ENCODE measurements around the gene ETV7.

DNA sequence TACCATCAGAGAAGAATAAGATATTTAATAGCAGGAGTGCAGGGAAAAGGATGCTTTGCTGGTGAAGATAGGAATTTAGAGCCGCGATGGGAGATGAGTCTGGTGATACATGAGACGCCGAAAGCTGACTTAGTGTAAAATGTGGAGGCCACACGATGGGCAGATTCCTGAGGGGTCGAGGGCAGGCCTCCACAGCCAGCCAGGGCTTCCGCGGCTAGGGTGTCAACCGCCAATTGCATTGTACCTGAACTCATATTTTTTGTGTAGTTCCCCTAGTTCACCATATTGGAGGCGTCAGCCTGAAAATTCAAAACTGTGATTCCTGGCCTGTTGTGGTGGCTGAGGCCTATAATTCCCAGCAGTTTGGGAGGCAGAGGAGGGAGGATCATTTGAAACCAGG, 8.5 kb downstream of the ETV7 start:
- TF ChIP-seq, protein P1, sequence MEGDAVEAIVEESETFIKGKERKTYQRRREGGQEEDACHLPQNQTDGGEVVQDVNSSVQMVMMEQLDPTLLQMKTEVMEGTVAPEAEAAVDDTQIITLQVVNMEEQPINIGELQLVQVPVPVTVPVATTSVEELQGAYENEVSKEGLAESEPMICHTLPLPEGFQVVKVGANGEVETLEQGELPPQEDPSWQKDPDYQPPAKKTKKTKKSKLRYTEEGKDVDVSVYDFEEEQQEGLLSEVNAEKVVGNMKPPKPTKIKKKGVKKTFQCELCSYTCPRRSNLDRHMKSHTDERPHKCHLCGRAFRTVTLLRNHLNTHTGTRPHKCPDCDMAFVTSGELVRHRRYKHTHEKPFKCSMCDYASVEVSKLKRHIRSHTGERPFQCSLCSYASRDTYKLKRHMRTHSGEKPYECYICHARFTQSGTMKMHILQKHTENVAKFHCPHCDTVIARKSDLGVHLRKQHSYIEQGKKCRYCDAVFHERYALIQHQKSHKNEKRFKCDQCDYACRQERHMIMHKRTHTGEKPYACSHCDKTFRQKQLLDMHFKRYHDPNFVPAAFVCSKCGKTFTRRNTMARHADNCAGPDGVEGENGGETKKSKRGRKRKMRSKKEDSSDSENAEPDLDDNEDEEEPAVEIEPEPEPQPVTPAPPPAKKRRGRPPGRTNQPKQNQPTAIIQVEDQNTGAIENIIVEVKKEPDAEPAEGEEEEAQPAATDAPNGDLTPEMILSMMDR (IDR thresholded peaks at IDR 0.05), result no peak
- TF ChIP-seq POLR2A (IDR thresholded peaks at IDR 0.05), result no peak
- no peak for TF ChIP-seq POLR2AphosphoS5 (IDR thresholded peaks at IDR 0.05)

Data from prostate gland (tissue), 2 donors.